NB4 (cell line): ENCODE data around the gene TBC1D2B.

ENCODE experiments used
- POLR2A ChIP-seq: IDR thresholded peaks from 2 replicates; pipeline ENCODE4 v1.6.1; 2011; ENCODE audit warnings: mild to moderate bottlenecking; ENCODE audit not compliant: insufficient read length; ENCODE audit errors: extremely low read depth
- TF ChIP-seq, protein P1 (sequence below): IDR thresholded peaks from one replicate; pipeline ENCODE4 v1.5.1; 2012; ENCODE audit warnings: low read depth, low read length

DNA sequence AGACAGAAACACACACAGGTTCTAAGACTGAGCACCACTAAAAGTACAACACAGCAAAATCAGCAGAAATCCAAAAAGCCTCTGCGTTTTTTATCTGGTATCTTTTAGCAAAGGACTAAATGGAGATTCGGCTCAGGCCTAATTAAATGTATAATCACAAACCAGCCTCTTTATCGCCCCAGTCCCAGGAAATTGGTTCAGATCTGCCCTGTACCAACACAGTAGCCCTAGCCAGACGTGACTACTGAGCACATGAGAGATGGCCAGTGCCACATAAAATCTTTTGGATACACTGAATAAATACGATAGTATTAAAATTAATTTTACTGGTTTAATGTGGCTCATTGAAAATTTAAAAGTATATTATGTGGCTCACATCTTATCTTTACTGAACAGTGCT, 19.7 kb downstream of the TBC1D2B start:
- TF ChIP-seq, protein P1, sequence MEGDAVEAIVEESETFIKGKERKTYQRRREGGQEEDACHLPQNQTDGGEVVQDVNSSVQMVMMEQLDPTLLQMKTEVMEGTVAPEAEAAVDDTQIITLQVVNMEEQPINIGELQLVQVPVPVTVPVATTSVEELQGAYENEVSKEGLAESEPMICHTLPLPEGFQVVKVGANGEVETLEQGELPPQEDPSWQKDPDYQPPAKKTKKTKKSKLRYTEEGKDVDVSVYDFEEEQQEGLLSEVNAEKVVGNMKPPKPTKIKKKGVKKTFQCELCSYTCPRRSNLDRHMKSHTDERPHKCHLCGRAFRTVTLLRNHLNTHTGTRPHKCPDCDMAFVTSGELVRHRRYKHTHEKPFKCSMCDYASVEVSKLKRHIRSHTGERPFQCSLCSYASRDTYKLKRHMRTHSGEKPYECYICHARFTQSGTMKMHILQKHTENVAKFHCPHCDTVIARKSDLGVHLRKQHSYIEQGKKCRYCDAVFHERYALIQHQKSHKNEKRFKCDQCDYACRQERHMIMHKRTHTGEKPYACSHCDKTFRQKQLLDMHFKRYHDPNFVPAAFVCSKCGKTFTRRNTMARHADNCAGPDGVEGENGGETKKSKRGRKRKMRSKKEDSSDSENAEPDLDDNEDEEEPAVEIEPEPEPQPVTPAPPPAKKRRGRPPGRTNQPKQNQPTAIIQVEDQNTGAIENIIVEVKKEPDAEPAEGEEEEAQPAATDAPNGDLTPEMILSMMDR, result no peak
- TF ChIP-seq POLR2A, result no peak
